ENCODE results near the gene OR51A7.
"Not testable (repeated sequence)": the region's sequence is repeated elsewhere in the genome, so short reads cannot be mapped to it uniquely, and the experiment has no call there.

Gene OR51A7

GRCh38 chr11:4903484-4903883, at the start of gene OR51A7:
OR51A7 (plus strand) TSS chr11:4903783; CDS start chr11:4907370, 3,587 bp downstream.
- no peak for DNase-seq (ENCODE audit: insufficient read length, low spot score)
- no peak for TF ChIP-seq CTCF (IDR thresholded peaks at IDR 0.05; ENCODE audit: insufficient read depth, missing control alignments)
- no peak for FAIRE-seq

GRCh38 chr11:4854286-4854685, 49.3 kb upstream of the OR51A7 start:
- DNase-seq (ENCODE audit: insufficient read length, low spot score); FAIRE-seq: not testable (repeated sequence)

GRCh38 chr11:4862447-4863236, 40.9 kb upstream of the OR51A7 start:
- TF ChIP-seq CTCF (IDR thresholded peaks at IDR 0.05; ENCODE audit: insufficient read depth, missing control alignments): no peak
- FAIRE-seq (no peak), DNase-seq (ENCODE audit: insufficient read length, low spot score) (no peak)

- FAIRE-seq (no peak), DNase-seq (ENCODE audit: insufficient read length, low spot score) (no peak)
- TF ChIP-seq CTCF (IDR thresholded peaks at IDR 0.05; ENCODE audit: insufficient read depth, missing control alignments): no peak
Measured at GRCh38 chr11:4863876-4864275, 39.7 kb upstream of the OR51A7 start.

- DNase-seq (ENCODE audit: insufficient read length, low spot score) (no peak), FAIRE-seq (no peak)
- no peak for TF ChIP-seq CTCF (IDR thresholded peaks at IDR 0.05; ENCODE audit: insufficient read depth, missing control alignments)
Measured at GRCh38 chr11:4865855-4866254, 37.7 kb upstream of the OR51A7 start.

- no peak for TF ChIP-seq CTCF (IDR thresholded peaks at IDR 0.05; ENCODE audit: insufficient read depth, missing control alignments)
Measured at GRCh38 chr11:4881188-4881587, 22.4 kb upstream of the OR51A7 start.

GRCh38 chr11:4881860-4882500, 21.6 kb upstream of the OR51A7 start, which contains the start of gene OR51T1:
OR51T1 (plus strand) TSS chr11:4881900; CDS start chr11:4881900, 0 bp downstream.
- DNase-seq (ENCODE audit: insufficient read length, low spot score) (no peak), FAIRE-seq (no peak)
- no peak for TF ChIP-seq CTCF (IDR thresholded peaks at IDR 0.05; ENCODE audit: insufficient read depth, missing control alignments)

More at GRCh38 chr11:4881188-4881587, 22.4 kb upstream of the OR51A7 start:
- DNase-seq (ENCODE audit: insufficient read length, low spot score) (no peak), FAIRE-seq (no peak)
